ENCODE measurements around the gene NEURL1.

The NEURL1 gene

DNA sequence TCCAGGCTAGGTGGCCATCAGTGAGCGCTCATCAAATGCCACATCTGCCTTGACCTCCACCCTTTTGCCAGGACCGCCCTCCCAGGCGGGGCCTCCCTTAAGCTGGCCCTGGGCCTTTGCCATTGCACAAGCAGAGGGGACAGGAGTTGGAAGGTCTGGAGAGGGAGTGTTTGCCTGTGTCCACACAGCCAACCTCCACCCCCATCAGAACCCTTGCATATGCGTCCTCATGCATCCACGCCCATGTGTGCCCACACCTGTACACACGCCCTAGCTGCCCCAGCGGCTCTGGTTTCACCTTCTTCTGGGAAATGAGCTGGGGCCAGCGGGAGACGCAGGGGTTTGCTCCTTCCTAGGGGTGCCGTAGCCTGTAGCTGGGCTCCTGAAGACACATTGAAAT lies 64.0 kb downstream of the NEURL1 start:
- TF ChIP-seq, protein P1, sequence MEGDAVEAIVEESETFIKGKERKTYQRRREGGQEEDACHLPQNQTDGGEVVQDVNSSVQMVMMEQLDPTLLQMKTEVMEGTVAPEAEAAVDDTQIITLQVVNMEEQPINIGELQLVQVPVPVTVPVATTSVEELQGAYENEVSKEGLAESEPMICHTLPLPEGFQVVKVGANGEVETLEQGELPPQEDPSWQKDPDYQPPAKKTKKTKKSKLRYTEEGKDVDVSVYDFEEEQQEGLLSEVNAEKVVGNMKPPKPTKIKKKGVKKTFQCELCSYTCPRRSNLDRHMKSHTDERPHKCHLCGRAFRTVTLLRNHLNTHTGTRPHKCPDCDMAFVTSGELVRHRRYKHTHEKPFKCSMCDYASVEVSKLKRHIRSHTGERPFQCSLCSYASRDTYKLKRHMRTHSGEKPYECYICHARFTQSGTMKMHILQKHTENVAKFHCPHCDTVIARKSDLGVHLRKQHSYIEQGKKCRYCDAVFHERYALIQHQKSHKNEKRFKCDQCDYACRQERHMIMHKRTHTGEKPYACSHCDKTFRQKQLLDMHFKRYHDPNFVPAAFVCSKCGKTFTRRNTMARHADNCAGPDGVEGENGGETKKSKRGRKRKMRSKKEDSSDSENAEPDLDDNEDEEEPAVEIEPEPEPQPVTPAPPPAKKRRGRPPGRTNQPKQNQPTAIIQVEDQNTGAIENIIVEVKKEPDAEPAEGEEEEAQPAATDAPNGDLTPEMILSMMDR (IDR thresholded peaks at IDR 0.05; ENCODE audit: control insufficient read depth, extremely low read depth, insufficient read depth) = no peak
- DNase-seq (ENCODE audit: low read depth) = no peak
- H3K4me3 ChIP-seq (ENCODE audit: low read depth, low read length) = no peak overlapping the region

- no peak overlapping the region for H3K4me3 ChIP-seq (ENCODE audit: low read depth, low read length)
- DNase-seq (ENCODE audit: low read depth) = no peak
- TF ChIP-seq, protein P1 (IDR thresholded peaks at IDR 0.05; ENCODE audit: control insufficient read depth, extremely low read depth, insufficient read depth) = no peak
These were observed 65.4 kb downstream of the NEURL1 start for GRCh38 chr10:103558911-103559310.

GRCh38 chr10:103559776-103560175 lies 66.3 kb downstream of the NEURL1 start:
- TF ChIP-seq, protein P1 (IDR thresholded peaks at IDR 0.05; ENCODE audit: control insufficient read depth, extremely low read depth, insufficient read depth) = no peak

GRCh38 chr10:103560886-103561285 lies 67.4 kb downstream of the NEURL1 start:
- TF ChIP-seq, protein P1 (IDR thresholded peaks at IDR 0.05; ENCODE audit: control insufficient read depth, extremely low read depth, insufficient read depth) = no peak
- no peak for DNase-seq (ENCODE audit: low read depth)
- H3K4me3 ChIP-seq (ENCODE audit: low read depth, low read length) = no peak overlapping the region

More at GRCh38 chr10:103559776-103560175, 66.3 kb downstream of the NEURL1 start:
- no peak for DNase-seq (ENCODE audit: low read depth)
- H3K4me3 ChIP-seq (ENCODE audit: low read depth, low read length) = no peak overlapping the region

GRCh38 chr10:103562383-103562782 lies 68.9 kb downstream of the NEURL1 start:
- DNase-seq (ENCODE audit: low read depth) = no peak
- no peak overlapping the region for H3K4me3 ChIP-seq (ENCODE audit: low read depth, low read length)
- TF ChIP-seq, protein P1 (IDR thresholded peaks at IDR 0.05; ENCODE audit: control insufficient read depth, extremely low read depth, insufficient read depth) = no peak

GRCh38 chr10:103563231-103564115 lies 70.0 kb downstream of the NEURL1 start:
- no peak overlapping the region for H3K4me3 ChIP-seq (ENCODE audit: low read depth, low read length)
- TF ChIP-seq, protein P1 (IDR thresholded peaks at IDR 0.05; ENCODE audit: control insufficient read depth, extremely low read depth, insufficient read depth) = no peak

More at GRCh38 chr10:103563231-103564115, 70.0 kb downstream of the NEURL1 start:
- DNase-seq (ENCODE audit: low read depth) = no peak

Data from LNCaP clone FGC (cell line).